Thymus (tissue), 11 donors: ENCODE measurements around the gene LPP. TPM values are rescaled to one million over a fixed set of nuclear protein-coding genes. Genes with fewer than 3 reads are reported as not detected.

Experiments
- DNase-seq, 9 donors: peaks; one replicate each; pipeline ENCODE4 v3.0.0-alpha.2; 2013; ENCODE audit warnings: low spot score in 9 of 9, low read depth in 6 of 9, missing footprints in 1 of 9
- H3K27ac ChIP-seq, 2 donors: one replicate each; pipeline ENCODE4 v1.5.1; 2013; ENCODE audit warnings: control low read depth in 1 of 2, low read depth in 1 of 2, low read length in 1 of 2, mild to moderate bottlenecking in 1 of 2, moderate library complexity in 1 of 2
- H3K27me3 ChIP-seq, 2 donors: one replicate each; pipeline ENCODE4 v1.5.1; 2013; ENCODE audit warnings: low read length in 1 of 2; ENCODE audit not compliant: control insufficient read depth in 2 of 2, insufficient read depth in 1 of 2
- H3K36me3 ChIP-seq, 2 donors: one replicate each; pipeline ENCODE4 v1.5.1; 2013; ENCODE audit warnings: low read length in 1 of 2, mild to moderate bottlenecking in 1 of 2, moderate library complexity in 1 of 2; ENCODE audit not compliant: control insufficient read depth in 2 of 2, insufficient read depth in 2 of 2
- H3K4me1 ChIP-seq, 2 donors: one replicate each; pipeline ENCODE4 v1.5.1; 2013; ENCODE audit warnings: low read length in 2 of 2; ENCODE audit not compliant: control insufficient read depth in 2 of 2, insufficient read depth in 2 of 2
- H3K4me3 ChIP-seq, 2 donors: one replicate each; pipeline ENCODE4 v1.5.1; 2013; ENCODE audit warnings: low read length in 2 of 2, control low read depth in 1 of 2, mild to moderate bottlenecking in 1 of 2
- H3K9me3 ChIP-seq, 2 donors: one replicate each; pipeline ENCODE4 v1.5.1; 2013; ENCODE audit warnings: low read length in 1 of 2, mild to moderate bottlenecking in 1 of 2; ENCODE audit not compliant: control insufficient read depth in 2 of 2, insufficient read depth in 1 of 2
- WGBS: extraction: QIAGEN DNeasy Blood & Tissue Kit; methylation state at CpG from one replicate; pipeline ENCODE4 v1.1.7; 2013; 5-methylcytosine and 5-hydroxymethylcytosine counted together
- polyA plus RNA-seq: library from polyadenylated mRNA; stranded (reverse); fragments of 200-250 nt; gene quantifications from one replicate; pipeline ENCODE4 v1.2.3, GENCODE V29; 2013
- total RNA-seq: library from RNA; stranded (reverse); fragments of 120-200 nt; gene quantifications from one replicate; pipeline ENCODE4 v1.2.4, GENCODE V29; 2013
- donor health status: healthy.

Gene LPP
- total and polyA plus RNA-seq, 2 donors = 6.5 to 9.2 TPM

DNA sequence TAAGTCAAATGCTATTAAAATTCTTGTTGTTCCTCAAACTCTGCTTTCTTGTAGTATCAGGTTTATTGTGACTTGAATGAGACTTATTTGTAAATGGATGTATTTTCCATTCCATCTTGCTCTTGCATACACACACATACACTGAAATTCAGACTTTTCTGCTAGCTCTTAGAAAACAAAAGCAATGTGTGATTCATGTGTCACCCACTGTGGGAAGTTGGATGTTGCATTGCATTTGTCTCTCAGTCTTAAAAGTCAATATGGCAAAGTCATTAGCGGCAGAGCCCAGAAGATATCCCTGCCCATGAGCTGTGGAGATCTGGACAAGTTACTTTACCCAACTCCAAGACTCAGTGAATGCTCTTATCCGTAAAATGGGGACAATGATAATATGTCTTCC, 660.6 kb downstream of the LPP start:
- H3K4me1 ChIP-seq = no peaks in the 10 kb centered on the region
- H3K27ac ChIP-seq = no peak overlapping the region
- WGBS = 99% methylated on average over 2 of the region's 2 CpGs
- H3K27me3 ChIP-seq = no peaks in the 10 kb centered on the region
- DNase-seq = no peak
- H3K9me3 ChIP-seq = no peaks in the 10 kb centered on the region
- no peak overlapping the region for H3K4me3 ChIP-seq
- no peaks in the 10 kb centered on the region for H3K36me3 ChIP-seq

DNA sequence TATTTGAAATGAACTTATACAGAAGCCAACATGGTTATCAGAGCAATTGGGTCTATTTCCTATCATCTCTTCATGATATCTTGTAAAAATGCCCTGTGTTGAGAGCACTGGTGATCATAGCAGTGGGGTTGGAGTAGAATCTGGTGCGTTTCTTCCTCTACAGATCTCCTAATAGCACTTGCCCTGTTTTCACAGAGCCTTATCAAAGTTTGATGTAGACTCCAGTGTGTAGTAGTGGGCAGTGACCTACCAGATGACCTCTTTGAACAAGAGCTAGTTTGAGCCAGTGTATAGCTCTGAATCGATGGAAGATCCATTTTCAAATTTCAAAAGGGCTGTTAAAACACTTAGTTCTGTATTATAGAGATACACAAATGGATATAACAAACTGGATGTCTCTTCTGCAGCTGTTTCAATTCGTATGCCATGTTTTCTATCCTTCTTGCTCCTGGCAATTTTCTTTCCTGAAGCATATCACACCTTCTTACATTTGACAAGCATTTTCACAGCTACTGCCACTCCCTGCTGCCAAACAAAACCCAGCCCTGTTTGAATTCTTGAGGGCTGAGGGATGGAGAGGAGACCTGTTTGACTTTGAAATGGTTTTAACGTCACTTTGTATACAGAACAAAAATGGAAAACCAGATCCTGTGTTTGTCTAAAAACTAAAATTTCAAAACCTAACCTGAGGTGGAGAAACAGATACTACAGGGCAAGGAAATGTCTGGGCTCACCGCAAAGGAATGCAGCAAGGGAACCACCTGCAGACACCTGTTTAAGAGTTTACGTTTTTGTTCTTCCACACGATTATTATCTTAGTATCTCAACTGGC, 663.4 kb downstream of the LPP start:
- DNase-seq = no peak
- H3K27ac ChIP-seq = no peak overlapping the region
- H3K4me3 ChIP-seq = no peak overlapping the region
- H3K9me3 ChIP-seq = no peaks in the 10 kb centered on the region
- H3K36me3 ChIP-seq = no peaks in the 10 kb centered on the region
- 95% methylated on average over 7 of the region's 7 CpGs for WGBS
- H3K4me1 ChIP-seq = no peaks in the 10 kb centered on the region
- H3K27me3 ChIP-seq = no peaks in the 10 kb centered on the region

DNA sequence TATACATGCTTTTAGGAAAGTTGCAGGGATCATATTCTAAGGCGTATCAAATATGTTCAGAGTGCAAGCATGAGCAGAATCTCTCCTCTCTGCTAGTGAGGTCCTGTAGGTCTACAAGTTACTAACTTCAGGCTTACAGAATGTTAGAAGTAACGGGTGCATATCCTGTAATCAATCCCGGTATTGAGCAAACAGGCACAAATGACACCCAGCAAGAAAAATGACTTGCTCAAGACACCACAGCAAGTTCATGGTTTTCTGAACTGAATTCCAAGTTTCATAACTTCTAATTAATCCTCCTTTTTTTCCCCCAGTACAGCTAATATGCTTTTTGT, 663.9 kb downstream of the LPP start:
- WGBS = 95% methylated on average over 3 of the region's 3 CpGs
- H3K4me1 ChIP-seq = no peaks in the 10 kb centered on the region
- no peak for DNase-seq
- H3K9me3 ChIP-seq = no peaks in the 10 kb centered on the region
- no peak overlapping the region for H3K27ac ChIP-seq
- no peaks in the 10 kb centered on the region for H3K27me3 ChIP-seq
- no peaks in the 10 kb centered on the region for H3K36me3 ChIP-seq
- no peak overlapping the region for H3K4me3 ChIP-seq

DNA sequence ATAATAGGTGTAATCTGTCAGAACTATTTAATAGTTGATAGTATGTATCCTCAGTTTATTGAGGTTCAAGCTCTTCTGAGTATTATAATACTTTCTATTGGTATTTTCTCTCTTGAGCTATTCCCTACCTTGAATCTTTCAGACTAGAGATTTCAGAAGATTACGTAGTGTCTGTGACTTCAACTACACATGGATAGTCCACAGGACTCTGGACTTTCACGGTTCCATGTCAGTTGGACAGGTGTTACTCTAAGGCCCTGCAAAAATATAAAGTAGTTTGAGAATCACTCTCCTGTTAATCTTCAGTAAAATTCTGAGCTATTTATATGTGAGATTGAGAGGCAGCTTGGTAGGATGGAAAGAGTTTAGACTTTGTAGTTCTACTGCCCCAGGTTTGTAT, 664.3 kb downstream of the LPP start:
- Histone ChIP-seq H3K27me3 (no peaks in the 10 kb centered on the region), H3K27ac (no peak overlapping the region), H3K4me3 (no peak overlapping the region), H3K4me1 (no peaks in the 10 kb centered on the region), H3K9me3 (no peaks in the 10 kb centered on the region), H3K36me3 (no peaks in the 10 kb centered on the region)
- no peak for DNase-seq
- 95% methylated on average over 2 of the region's 2 CpGs for WGBS

DNA sequence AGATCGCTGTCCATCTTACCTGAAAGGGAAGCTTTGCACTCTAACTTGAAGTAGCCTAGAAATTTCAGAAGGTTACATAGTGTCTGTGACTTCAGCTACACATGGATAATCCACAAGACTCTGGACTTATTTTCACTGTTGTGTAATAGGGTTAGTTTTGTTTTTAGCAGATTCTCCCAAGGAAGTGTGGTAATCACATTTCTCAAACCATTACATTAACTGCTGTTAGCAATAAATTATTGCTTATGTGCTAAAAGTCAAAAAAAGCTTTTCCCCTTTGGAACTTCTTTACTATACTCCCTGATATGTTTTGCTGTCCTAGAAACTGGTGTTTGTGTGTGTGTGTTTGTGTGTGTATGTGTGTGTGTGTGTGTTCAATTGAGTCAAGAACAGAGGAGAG, 666.0 kb downstream of the LPP start:
- Histone ChIP-seq H3K27ac (no peak overlapping the region), H3K36me3 (no peaks in the 10 kb centered on the region), H3K9me3 (no peaks in the 10 kb centered on the region), H3K4me3 (no peak overlapping the region), H3K27me3 (no peaks in the 10 kb centered on the region), H3K4me1 (no peaks in the 10 kb centered on the region)
- WGBS = 98% methylated on average over 1 of the region's 1 CpG
- no peak for DNase-seq

DNA sequence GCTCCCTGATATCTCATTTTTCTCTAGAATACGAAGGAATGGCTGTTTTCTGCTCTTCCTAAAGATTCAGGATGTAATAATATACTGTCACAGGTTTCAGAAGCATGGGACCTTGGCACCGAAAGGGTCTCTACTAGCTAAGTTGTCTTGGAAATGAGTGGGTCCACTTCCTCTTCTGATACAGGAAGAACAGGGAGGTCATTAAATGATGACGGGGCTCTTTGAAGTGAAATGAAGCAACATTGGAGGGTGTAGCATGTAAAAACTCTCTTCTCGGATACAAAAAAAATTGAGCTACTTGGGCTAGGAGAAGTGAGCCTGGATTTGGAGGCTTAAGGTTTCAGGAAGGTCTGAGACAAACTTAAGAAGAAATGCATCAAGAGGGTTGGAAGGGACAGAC, 668.0 kb downstream of the LPP start:
- H3K27me3 ChIP-seq = no peaks in the 10 kb centered on the region
- no peaks in the 10 kb centered on the region for H3K4me1 ChIP-seq
- H3K27ac ChIP-seq = no peak overlapping the region
- DNase-seq = no peak
- H3K36me3 ChIP-seq = no peaks in the 10 kb centered on the region
- 92% methylated on average over 4 of the region's 4 CpGs for WGBS
- H3K4me3 ChIP-seq = no peak overlapping the region
- no peaks in the 10 kb centered on the region for H3K9me3 ChIP-seq

DNA sequence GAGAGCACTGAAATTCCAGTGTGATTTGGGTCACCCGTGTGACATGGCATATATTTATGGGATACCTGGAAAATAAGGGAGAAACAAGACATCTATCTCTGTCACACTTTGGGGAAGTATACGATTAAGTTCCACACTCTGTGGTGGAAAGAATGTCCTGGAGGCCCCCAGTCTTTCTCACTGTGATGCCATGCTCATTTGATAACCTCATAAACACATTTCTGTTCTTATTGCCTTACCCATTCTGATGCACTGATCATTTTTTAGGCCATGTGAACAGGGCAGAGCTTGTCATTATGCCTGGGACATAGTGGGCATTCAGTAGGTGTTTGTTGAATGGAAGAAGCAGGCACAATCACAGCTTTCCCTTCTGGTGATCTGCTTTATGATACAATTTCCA, 668.5 kb downstream of the LPP start:
- Histone ChIP-seq H3K27ac (no peak overlapping the region), H3K36me3 (no peaks in the 10 kb centered on the region), H3K4me1 (no peaks in the 10 kb centered on the region), H3K9me3 (no peaks in the 10 kb centered on the region), H3K27me3 (no peaks in the 10 kb centered on the region), H3K4me3 (no peak overlapping the region)
- no peak for DNase-seq
- WGBS = 89% methylated on average over 2 of the region's 2 CpGs

DNA sequence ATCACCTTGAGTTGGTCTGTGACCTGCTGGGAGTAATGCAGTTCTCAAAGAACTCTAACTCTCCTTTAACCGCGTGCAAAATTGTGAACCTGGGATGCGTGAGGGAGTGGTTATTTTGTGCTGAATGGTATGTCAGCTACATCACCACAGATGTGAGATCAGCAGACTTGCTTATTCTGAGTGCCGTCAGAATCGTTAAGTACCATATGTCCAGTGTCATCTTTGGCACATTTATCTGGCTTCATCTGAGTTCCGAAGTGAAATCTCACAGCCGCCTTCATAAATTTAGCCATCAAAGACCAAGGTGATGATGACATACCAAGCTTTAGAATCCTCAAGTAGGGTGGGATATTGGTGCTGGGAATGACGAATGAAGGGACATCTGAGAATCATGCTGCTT, 670.6 kb downstream of the LPP start:
- H3K27me3 ChIP-seq = no peaks in the 10 kb centered on the region
- H3K36me3 ChIP-seq = no peaks in the 10 kb centered on the region
- H3K4me3 ChIP-seq = no peak overlapping the region
- WGBS = 97% methylated on average over 8 of the region's 8 CpGs
- no peaks in the 10 kb centered on the region for H3K4me1 ChIP-seq
- no peak for DNase-seq
- no peaks in the 10 kb centered on the region for H3K9me3 ChIP-seq
- no peak overlapping the region for H3K27ac ChIP-seq

DNA sequence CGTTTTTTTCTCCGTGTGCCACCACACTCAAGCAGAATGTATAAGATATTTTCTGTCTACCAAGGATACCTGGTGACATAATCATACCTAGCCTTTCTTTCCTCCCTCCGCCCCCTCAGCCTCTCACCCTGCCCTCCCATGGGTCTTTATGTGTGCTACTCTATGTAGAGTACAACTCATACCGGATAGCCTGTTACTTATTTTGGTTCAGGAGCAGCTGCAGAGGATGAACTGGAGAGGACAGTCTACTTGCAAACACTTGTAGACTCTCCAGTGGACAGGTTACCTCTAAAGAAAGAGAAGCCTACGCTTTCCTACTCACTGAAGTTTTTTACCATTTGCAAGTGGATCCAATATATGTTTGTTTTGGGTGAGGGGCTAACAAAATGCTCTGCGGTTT, 671.9 kb downstream of the LPP start:
- no peaks in the 10 kb centered on the region for H3K27me3 ChIP-seq
- no peaks in the 10 kb centered on the region for H3K4me1 ChIP-seq
- no peak overlapping the region for H3K27ac ChIP-seq
- 98% methylated on average over 6 of the region's 6 CpGs for WGBS
- H3K36me3 ChIP-seq = no peaks in the 10 kb centered on the region
- DNase-seq = no peak
- no peak overlapping the region for H3K4me3 ChIP-seq
- no peaks in the 10 kb centered on the region for H3K9me3 ChIP-seq
